Measurements from ENCODE around the gene TRAF3IP3. TPM values are rescaled to one million over a fixed set of nuclear protein-coding genes. Genes with fewer than 3 reads are reported as not detected.

Gene TRAF3IP3
- total and polyA plus RNA-seq, 2 of the 13 experiments (the other 11 are each of a cell fraction or from before 2014, with no cell fraction given): not detected

GRCh38 chr1:209755926-209756614 lies at the start of gene TRAF3IP3 (continued):
- TF ChIP-seq ARID2 (CRISPR knock-in tag; IDR thresholded peaks at IDR 0.05; ENCODE audit: borderline replicate concordance) (no peak), ZNF670 (CRISPR knock-in tag; IDR thresholded peaks at IDR 0.05; ENCODE audit: borderline replicate concordance) (no peak), SUZ12 (IDR thresholded peaks at IDR 0.05; ENCODE audit: low read depth, low read length) (no peak), ZNF224 (CRISPR knock-in tag; IDR thresholded peaks at IDR 0.05) (no peak), ZNF34 (CRISPR knock-in tag; IDR thresholded peaks at IDR 0.05; ENCODE audit: borderline replicate concordance) (no peak), MAFF (IDR thresholded peaks at IDR 0.05; ENCODE audit: low read depth, low read length) (no peak)

DNA sequence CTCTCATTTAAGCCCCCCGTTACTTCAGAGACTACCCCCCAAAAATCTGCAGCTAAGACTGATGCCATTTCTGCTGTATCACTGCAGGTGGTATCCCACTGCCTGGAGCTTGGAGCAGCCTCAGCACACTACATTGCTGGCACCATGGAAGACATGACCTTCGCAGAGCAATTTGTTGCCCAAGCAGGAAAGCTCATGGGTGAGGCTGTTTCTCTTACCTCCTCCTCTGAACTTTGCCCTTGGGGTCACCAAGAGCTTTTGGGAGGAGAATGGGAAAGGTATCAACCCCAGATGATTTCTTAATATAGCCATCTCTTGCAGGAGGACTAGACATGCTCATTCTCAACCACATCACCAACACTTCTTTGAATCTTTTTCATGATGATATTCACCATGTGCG lies 49.2 kb upstream of the TRAF3IP3 start:
- Histone ChIP-seq H3K4me1 (ENCODE audit: insufficient read depth, low read length) (no peaks in the 10 kb centered on the region), H3K9ac (ENCODE audit: insufficient read depth, low read depth, low read length) (no peak overlapping the region), H2AFZ (ENCODE audit: low read length) (no peak overlapping the region), H3K4me2 (ENCODE audit: low read depth, low read length) (no peak overlapping the region), H3K27me3 (ENCODE audit: control insufficient read depth in 1 of 2, insufficient read depth in 2 of 2, low read length in 2 of 2) (no peaks in the 10 kb centered on the region; a peak in 1 of 5 replicates), H4K20me1 (ENCODE audit: insufficient read depth, low read length) (no peaks in the 10 kb centered on the region), H3K27ac (ENCODE audit: extremely low read length, insufficient read depth, low read length) (no peak overlapping the region), H3K79me2 (ENCODE audit: insufficient read depth, low read length) (no peaks in the 10 kb centered on the region), H3K9me3 (ENCODE audit: low read length) (no peaks in the 10 kb centered on the region), H3K36me3 (replicated peaks in 1 of 2; ENCODE audit: control insufficient read depth in 1 of 2, insufficient read depth in 2 of 2, low read length in 2 of 2) (no peaks in the 10 kb centered on the region), H3K4me3 (replicated peaks in 1 of 3; ENCODE audit: insufficient read depth in 1 of 3, low read depth in 2 of 3, low read length in 3 of 3) (no peak overlapping the region)
- BruUV-seq (replicated peaks): no TSS peak
- ATAC-seq (no peak), DNase-seq (ENCODE audit: low spot score) (no peak), FAIRE-seq (no peak)
- POLR2A ChIA-PET: no interaction called here
- no peak for TF ChIP-seq ZNF83 (CRISPR knock-in tag; IDR thresholded peaks at IDR 0.05; ENCODE audit: borderline replicate concordance)
- TF ChIP-seq THAP9 (CRISPR knock-in tag; IDR thresholded peaks at IDR 0.05; ENCODE audit: borderline replicate concordance): no peak
- TF ChIP-seq CENPT (CRISPR knock-in tag; IDR thresholded peaks at IDR 0.05; ENCODE audit: low read depth): no peak
- no peak for TF ChIP-seq FOXA3 (CRISPR knock-in tag; IDR thresholded peaks at IDR 0.05)
- TF ChIP-seq AGO2 (optimal IDR thresholded peaks at IDR 0.05; ENCODE audit: low read depth, low read length): no peak
- TF ChIP-seq ZNF572 (CRISPR knock-in tag; IDR thresholded peaks at IDR 0.05): no peak
- TF ChIP-seq FUBP1 (CRISPR knock-in tag; IDR thresholded peaks at IDR 0.05; ENCODE audit: borderline replicate concordance): no peak
- TF ChIP-seq HMG20A (CRISPR knock-in tag; IDR thresholded peaks at IDR 0.05; ENCODE audit: borderline replicate concordance): no peak
- no peak for TF ChIP-seq SOX5 (CRISPR knock-in tag; IDR thresholded peaks at IDR 0.05; ENCODE audit: borderline replicate concordance)
- TF ChIP-seq ZSCAN29 (CRISPR knock-in tag; conservative IDR thresholded peaks at IDR 0.05): no peak
- TF ChIP-seq ZFP37 (CRISPR knock-in tag; IDR thresholded peaks at IDR 0.05; ENCODE audit: borderline replicate concordance): no peak
- TF ChIP-seq MYNN (CRISPR knock-in tag; IDR thresholded peaks at IDR 0.05; ENCODE audit: low read depth): no peak
- CTCF ChIA-PET (ENCODE audit: low intra/inter-chr PET ratio, low total read pairs): no interaction called here
- WGBS (ENCODE audit: low lambda C conversion rate): 23% methylated on average over 3 of the region's 3 CpGs
- intact Hi-C loops (cut with micrococcal nuclease; ENCODE audit: unreplicated experiment): no loop called here
- in situ Hi-C loops (cut with HindIII; ENCODE audit: extremely low pct_ligation_motif_present, low pct_unique_long_range_greater_than_20kb): loop anchor here (25.0 kb wide), 1 partner anchor 594 kb away; no protein-coding TSS in a partner anchor

All from HepG2 (cell line).